NCI-H2107 treated with DMSO at 0.1 percent for 48 hours (cell line): ENCODE results near the gene SIRPA.

Source experiments
- DNase-seq: peaks from one replicate; lab custom pipeline; 2025; ENCODE audit not compliant: unreplicated experiment; lab: John Stamatoyannopoulos, UW

SIRPA gene

DNA sequence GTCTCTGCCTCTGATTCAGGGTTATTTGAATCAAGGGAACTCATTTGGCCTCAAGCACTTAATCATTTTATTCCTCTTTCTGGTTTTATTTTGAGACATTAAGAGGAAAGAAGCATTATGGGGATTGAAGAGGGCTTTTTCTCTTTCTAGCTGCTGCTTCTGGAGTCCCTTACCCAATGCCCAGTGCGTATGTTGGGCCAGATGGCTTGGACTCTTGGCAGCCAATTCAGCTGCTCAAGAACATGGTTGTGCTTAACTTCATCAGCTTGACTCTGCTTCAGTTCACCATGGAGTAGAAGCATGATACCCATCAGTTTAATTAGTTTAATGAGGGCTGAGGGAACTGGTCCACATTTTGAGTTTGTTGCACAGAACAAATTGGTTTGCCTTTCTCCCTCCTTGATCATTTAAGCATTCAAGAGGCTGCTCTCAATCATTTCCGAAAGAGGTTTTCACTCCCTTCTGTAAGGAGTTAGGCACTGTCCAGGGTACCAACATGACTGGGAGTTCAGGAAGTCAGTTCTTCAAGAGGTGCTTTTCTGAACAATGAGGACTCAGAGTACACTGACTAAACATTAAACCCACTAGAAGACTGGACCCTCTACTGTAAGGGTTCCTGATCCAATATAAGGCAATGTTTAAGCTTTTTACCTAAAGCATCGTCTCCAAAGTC lies 84.0 kb downstream of the SIRPA start:
- DNase-seq: no peak

DNA sequence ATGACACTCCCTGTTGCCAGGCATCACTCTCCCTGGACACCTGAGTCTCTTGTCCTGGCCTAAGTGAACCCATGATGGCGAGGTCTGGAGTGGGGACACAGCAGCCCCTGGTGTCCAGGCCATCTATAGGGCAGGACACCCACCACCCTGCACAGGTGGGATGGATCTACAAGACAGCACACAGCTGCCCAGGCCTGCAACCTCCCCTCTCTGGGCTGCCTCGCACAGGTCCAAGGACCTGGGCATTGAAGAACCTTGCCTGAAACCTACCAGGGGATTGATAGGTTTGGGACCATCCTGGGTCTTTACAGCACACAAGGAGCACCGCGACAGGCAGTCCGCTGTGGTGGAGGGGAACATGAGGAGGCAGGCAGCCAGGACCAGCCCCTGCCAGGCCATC lies 87.5 kb downstream of the SIRPA start:
- no peak for DNase-seq

DNA sequence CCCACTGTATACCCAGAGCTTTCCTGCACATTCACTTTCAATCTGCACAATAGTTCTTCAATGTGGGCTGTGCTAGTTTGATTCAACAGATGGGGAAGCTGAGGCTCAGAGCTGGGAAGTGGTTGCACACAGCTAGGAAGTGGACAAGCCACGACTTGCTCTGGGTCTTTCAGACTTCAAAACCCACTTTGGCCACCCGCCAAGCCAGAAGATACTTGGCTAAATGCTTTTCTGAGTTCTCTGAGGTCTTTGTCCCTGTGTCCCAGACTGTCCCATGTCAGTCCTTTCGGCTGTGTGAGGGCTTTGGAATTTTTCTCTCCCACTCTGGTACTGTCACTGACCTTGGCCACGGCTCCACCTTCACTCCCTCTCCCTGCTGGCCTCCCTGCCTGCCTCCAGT lies 88.1 kb downstream of the SIRPA start:
- DNase-seq: no peak

DNA sequence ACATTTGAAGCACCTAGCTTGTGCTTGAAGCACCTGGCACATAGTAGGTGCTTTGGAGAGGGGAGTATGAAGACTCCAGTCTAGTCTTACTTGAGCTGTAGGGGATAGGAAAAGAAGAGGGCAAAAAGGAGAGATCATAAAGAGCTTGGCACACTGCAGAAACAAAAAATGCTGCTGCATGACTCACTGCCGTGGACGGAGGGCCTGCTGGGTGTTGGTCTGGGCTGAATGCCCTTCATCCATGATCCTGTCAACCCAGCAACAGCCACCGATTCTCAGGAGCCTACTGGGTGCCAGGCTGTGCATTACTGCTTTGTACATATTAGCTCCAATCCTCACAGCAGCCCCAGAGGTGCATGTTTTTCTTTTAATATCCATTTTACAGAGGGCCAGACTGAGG lies 92.6 kb downstream of the SIRPA start:
- no peak for DNase-seq
